Osteocyte (in vitro differentiated cells): ENCODE measurements around the gene TMEM59L. TPM values are rescaled to one million over a fixed set of nuclear protein-coding genes. Genes with fewer than 3 reads are reported as not detected.

Source experiments
- DNase-seq: peaks from one replicate; pipeline ENCODE4 v3.0.0; 2021; ENCODE audit warnings: mixed read lengths; ENCODE audit not compliant: unreplicated experiment; ENCODE audit errors: extremely low spot score
- H3K27ac Mint-ChIP-seq: one replicate; pipeline ENCODE4 v1.8.0; 2021; ENCODE audit warnings: mild to moderate bottlenecking, mixed read lengths; ENCODE audit not compliant: unreplicated experiment
- H3K27me3 Mint-ChIP-seq: one replicate; pipeline ENCODE4 v1.8.0; 2021; ENCODE audit warnings: mixed read lengths; ENCODE audit not compliant: unreplicated experiment
- H3K36me3 Mint-ChIP-seq: one replicate; pipeline ENCODE4 v1.8.0; 2021; ENCODE audit warnings: mixed read lengths; ENCODE audit not compliant: unreplicated experiment
- H3K4me1 Mint-ChIP-seq: one replicate; pipeline ENCODE4 v1.8.0; 2021; ENCODE audit warnings: mixed read lengths; ENCODE audit not compliant: unreplicated experiment
- H3K4me3 Mint-ChIP-seq: one replicate; pipeline ENCODE4 v1.8.0; 2021; ENCODE audit warnings: mild to moderate bottlenecking, moderate library complexity, mixed read lengths; ENCODE audit not compliant: unreplicated experiment
- H3K9me3 Mint-ChIP-seq: one replicate; pipeline ENCODE4 v1.8.0; 2021; ENCODE audit warnings: mixed read lengths; ENCODE audit not compliant: unreplicated experiment
- CTCF ChIP-seq: fragments of 200-600 bp; sonication (generic); IDR thresholded peaks from 2 replicates; pipeline ENCODE4 v1.5.0; 2021; ENCODE audit warnings: antibody characterized with exemption, mild to moderate bottlenecking, moderate library complexity
- total RNA-seq: library from RNA; stranded (reverse); gene quantifications from 2 replicates; pipeline ENCODE4 v1.2.1, GENCODE V29; 2021

TMEM59L gene
- total RNA-seq, 1 donor from 2014 or later, result 5.9 TPM

- Mint-ChIP-seq H3K36me3 (no peaks in the 10 kb centered on the region), H3K4me1 (peaks cover 15% of the 10 kb centered on the region), H3K27ac (no peak overlapping the region), H3K4me3 (no peak overlapping the region), H3K27me3 (peaks cover 9% of the 10 kb centered on the region), H3K9me3 (no peaks in the 10 kb centered on the region)
- no peak for TF ChIP-seq CTCF
- no peak for DNase-seq
Observed at GRCh38 chr19:18601875-18602274, 10.8 kb upstream of the TMEM59L start.

GRCh38 chr19:18603255-18603957, 9.3 kb upstream of the TMEM59L start:
- no peak for TF ChIP-seq CTCF
- Mint-ChIP-seq H3K4me1 (peaks cover 23% of the 10 kb centered on the region), H3K9me3 (no peaks in the 10 kb centered on the region), H3K27me3 (peaks cover 19% of the 10 kb centered on the region), H3K36me3 (no peaks in the 10 kb centered on the region), H3K27ac (no peak overlapping the region), H3K4me3 (no peak overlapping the region)
- no peak for DNase-seq

GRCh38 chr19:18603958-18604819, 8.5 kb upstream of the TMEM59L start:
- no peak for TF ChIP-seq CTCF
- no peaks in the 10 kb centered on the region for H3K9me3 Mint-ChIP-seq
- DNase-seq, result no peak
- no peak overlapping the region for H3K27ac Mint-ChIP-seq
- peaks cover under 1% of the 10 kb centered on the region for H3K36me3 Mint-ChIP-seq
- peaks cover 27% of the 10 kb centered on the region for H3K27me3 Mint-ChIP-seq
- H3K4me1 Mint-ChIP-seq, result peaks cover 23% of the 10 kb centered on the region
- no peak overlapping the region for H3K4me3 Mint-ChIP-seq

- Mint-ChIP-seq H3K36me3 (peaks cover 4% of the 10 kb centered on the region), H3K27ac (no peak overlapping the region), H3K27me3 (peaks cover 32% of the 10 kb centered on the region), H3K9me3 (no peaks in the 10 kb centered on the region), H3K4me3 (no peak overlapping the region), H3K4me1 (peaks cover 23% of the 10 kb centered on the region)
- no peak for TF ChIP-seq CTCF
- DNase-seq, result no peak
Observed at GRCh38 chr19:18604820-18605159, 7.9 kb upstream of the TMEM59L start.

GRCh38 chr19:18605196-18605545, 7.5 kb upstream of the TMEM59L start:
- Mint-ChIP-seq H3K36me3 (peaks cover 4% of the 10 kb centered on the region), H3K27ac (no peak overlapping the region), H3K9me3 (no peaks in the 10 kb centered on the region), H3K27me3 (peaks cover 32% of the 10 kb centered on the region), H3K4me3 (peak overlapping the region; percentile 63), H3K4me1 (peaks cover 23% of the 10 kb centered on the region)
- DNase-seq, result no peak
- no peak for TF ChIP-seq CTCF
